SU-DHL-6 (cell line): ENCODE data around the gene ETDA.

Source experiments
- EZH2phosphoT487 ChIP-seq: fragments of 200-600 bp; sonication (generic), shearing (Covaris generic); conservative IDR thresholded peaks from 2 replicates; pipeline ENCODE4 v1.6.1; 2018; ENCODE audit warnings: mild to moderate bottlenecking, antibody characterized with exemption, low read length, moderate library complexity, mixed read lengths
- TF ChIP-seq, protein P1 (sequence below): fragments of 200-600 bp; sonication (generic); IDR thresholded peaks from one replicate; pipeline ENCODE4 v1.5.1; 2017; ENCODE audit warnings: antibody characterized with exemption, mild to moderate bottlenecking, low read length, moderate library complexity; ENCODE audit not compliant: insufficient read depth, poor library complexity, severe bottlenecking

DNA sequence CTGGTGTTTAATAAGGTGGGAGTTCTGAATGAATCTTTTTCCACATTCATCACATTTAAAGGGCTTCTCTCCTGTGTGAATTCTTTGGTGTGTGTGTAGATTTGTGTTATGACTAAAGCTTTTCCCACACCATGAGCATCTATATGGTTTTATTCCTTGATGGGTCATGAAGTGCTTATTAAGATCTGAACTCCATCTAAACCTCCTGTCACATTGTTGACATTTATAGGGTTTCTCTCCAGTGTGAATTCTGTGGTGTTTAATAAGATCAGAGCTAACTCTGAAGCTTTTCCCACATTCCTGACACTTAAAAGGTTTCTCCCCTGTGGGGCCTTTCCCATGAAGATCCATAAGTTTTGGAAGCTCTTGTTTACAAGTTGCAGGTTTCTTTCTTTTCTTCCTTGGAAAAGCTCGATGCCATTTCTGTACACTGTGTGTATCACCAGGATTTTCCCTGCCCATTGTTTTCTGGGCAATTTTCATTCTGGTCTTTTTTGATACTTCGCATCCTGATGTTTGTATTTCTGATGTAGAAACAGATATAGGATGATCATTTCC, 35.5 kb downstream of the ETDA start:
- no peak for TF ChIP-seq EZH2phosphoT487
- TF ChIP-seq, protein P1, sequence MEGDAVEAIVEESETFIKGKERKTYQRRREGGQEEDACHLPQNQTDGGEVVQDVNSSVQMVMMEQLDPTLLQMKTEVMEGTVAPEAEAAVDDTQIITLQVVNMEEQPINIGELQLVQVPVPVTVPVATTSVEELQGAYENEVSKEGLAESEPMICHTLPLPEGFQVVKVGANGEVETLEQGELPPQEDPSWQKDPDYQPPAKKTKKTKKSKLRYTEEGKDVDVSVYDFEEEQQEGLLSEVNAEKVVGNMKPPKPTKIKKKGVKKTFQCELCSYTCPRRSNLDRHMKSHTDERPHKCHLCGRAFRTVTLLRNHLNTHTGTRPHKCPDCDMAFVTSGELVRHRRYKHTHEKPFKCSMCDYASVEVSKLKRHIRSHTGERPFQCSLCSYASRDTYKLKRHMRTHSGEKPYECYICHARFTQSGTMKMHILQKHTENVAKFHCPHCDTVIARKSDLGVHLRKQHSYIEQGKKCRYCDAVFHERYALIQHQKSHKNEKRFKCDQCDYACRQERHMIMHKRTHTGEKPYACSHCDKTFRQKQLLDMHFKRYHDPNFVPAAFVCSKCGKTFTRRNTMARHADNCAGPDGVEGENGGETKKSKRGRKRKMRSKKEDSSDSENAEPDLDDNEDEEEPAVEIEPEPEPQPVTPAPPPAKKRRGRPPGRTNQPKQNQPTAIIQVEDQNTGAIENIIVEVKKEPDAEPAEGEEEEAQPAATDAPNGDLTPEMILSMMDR = no peak
